CD8-positive, alpha-beta memory T cell (primary cell): Measurements from ENCODE around the gene CR1L. TPM values are rescaled to one million over a fixed set of nuclear protein-coding genes. Genes with fewer than 3 reads are reported as not detected.

Source experiments
- CTCF ChIA-PET: fragments of 350-600 bp; sonication (Branson Sonifier 250); formaldehyde crosslinking; loops from one replicate; lab custom pipeline; 2021; ENCODE audit warnings: antibody characterized with exemption; lab: Charles Lee
- POLR2A ChIA-PET: fragments of 350-600 bp; sonication (Branson Sonifier 250); formaldehyde crosslinking; loops from one replicate; lab custom pipeline; 2021; ENCODE audit warnings: antibody characterized with exemption; lab: Charles Lee
- DNase-seq, 5 donors: peaks; one replicate each; pipeline versions ENCODE4 v3.0.0 to v3.0.0-alpha.2; 2020 to 2022; ENCODE audit warnings: mixed read lengths in 1 of 5
- H3K27ac ChIP-seq: one replicate; pipeline ENCODE4 v1.7.0; 2013; ENCODE audit warnings: low read depth, mild to moderate bottlenecking, low read length, moderate library complexity
- H3K27me3 ChIP-seq: 2 replicates; pipeline ENCODE4 v1.7.0; 2013; ENCODE audit warnings: low read length, mild to moderate bottlenecking; ENCODE audit not compliant: insufficient read depth, poor library complexity, severe bottlenecking
- H3K36me3 ChIP-seq: 2 replicates; pipeline ENCODE4 v1.7.0; 2013; ENCODE audit warnings: mild to moderate bottlenecking, low read length, moderate library complexity; ENCODE audit not compliant: insufficient read depth
- H3K4me1 ChIP-seq: 2 replicates; pipeline ENCODE4 v1.7.0; 2013; ENCODE audit warnings: mild to moderate bottlenecking, low read length, moderate library complexity; ENCODE audit not compliant: insufficient read depth
- H3K4me3 ChIP-seq: 2 replicates; pipeline ENCODE4 v1.7.0; 2013; ENCODE audit warnings: mild to moderate bottlenecking, low read length
- H3K9me3 ChIP-seq: 2 replicates; pipeline ENCODE4 v1.7.0; 2013; ENCODE audit warnings: mild to moderate bottlenecking, low read length
- H3K27ac Mint-ChIP-seq, 8 donors: one replicate each; pipeline ENCODE4 v1.8.0; 2020 to 2021; ENCODE audit warnings: mixed read lengths in 8 of 8, mild to moderate bottlenecking in 6 of 8, inconsistent platforms in 3 of 8, moderate library complexity in 3 of 8
- H3K27me3 Mint-ChIP-seq, 2 donors: one replicate each; pipeline ENCODE4 v1.8.0; 2020 to 2021; ENCODE audit warnings: mixed read lengths in 2 of 2, mild to moderate bottlenecking in 1 of 2, moderate library complexity in 1 of 2
- H3K36me3 Mint-ChIP-seq, 3 donors: one replicate each; pipeline ENCODE4 v1.8.0; 2020 to 2021; ENCODE audit warnings: mixed read lengths in 3 of 3, inconsistent platforms in 1 of 3, mild to moderate bottlenecking in 1 of 3
- H3K4me1 Mint-ChIP-seq, 3 donors: one replicate each; pipeline ENCODE4 v1.8.0; 2020 to 2021; ENCODE audit warnings: mixed read lengths in 3 of 3, inconsistent platforms in 1 of 3, mild to moderate bottlenecking in 1 of 3
- H3K4me3 Mint-ChIP-seq, 7 donors: one replicate each; pipeline ENCODE4 v1.8.0; 2020 to 2021; ENCODE audit warnings: mixed read lengths in 7 of 7, mild to moderate bottlenecking in 6 of 7, moderate library complexity in 4 of 7, inconsistent platforms in 2 of 7
- H3K9me3 Mint-ChIP-seq, 5 donors: one replicate each; pipeline ENCODE4 v1.8.0; 2020 to 2022; ENCODE audit warnings: mixed read lengths in 5 of 5, mild to moderate bottlenecking in 3 of 5, moderate library complexity in 2 of 5, inconsistent platforms in 1 of 5
- polyA plus RNA-seq: library from polyadenylated mRNA; unstranded; fragments of 300-500 nt; fragmentation: Illumina TruSeq; gene quantifications from one replicate; pipeline ENCODE4 v1.2.3, GENCODE V29; 2021
- total RNA-seq, 2 experiments: library from RNA; stranded (reverse); gene quantifications; one replicate each; pipeline ENCODE4 v1.2.3, GENCODE V29; 2021

The CR1L gene
- total and polyA plus RNA-seq, 3 experiments from 2014 or later, result not detected

- Histone ChIP-seq H3K4me3 (no peak overlapping the region), H3K4me1 (peaks cover 5% of the 10 kb centered on the region), H3K36me3 (no peaks in the 10 kb centered on the region), H3K9me3 (no peaks in the 10 kb centered on the region), H3K27me3 (no peaks in the 10 kb centered on the region), H3K27ac (peak overlapping the region; percentile 64)
- peak overlapping the region in 1 of 8 donors; percentile 27 for H3K27ac Mint-ChIP-seq
- H3K9me3 Mint-ChIP-seq, result no peaks in the 10 kb centered on the region
- CTCF ChIA-PET, result no interaction called here
- H3K36me3 Mint-ChIP-seq, result peaks cover 0 to 3% (median 0%) of the 10 kb centered on the region in 3 donors
- H3K27me3 Mint-ChIP-seq, result peaks cover 17 to 18% of the 10 kb centered on the region in 2 donors
- no peak overlapping the region for H3K4me3 Mint-ChIP-seq
- DNase-seq, result no peak
- POLR2A ChIA-PET, result no interaction called here
- H3K4me1 Mint-ChIP-seq, result peaks cover 7 to 14% (median 9%) of the 10 kb centered on the region in 3 donors
These were observed 2.9 kb downstream of the CR1L start for GRCh38 chr1:207647671-207648333.

GRCh38 chr1:207648334-207649209 lies 3.6 kb downstream of the CR1L start:
- ChIA-PET POLR2A (no interaction called here), CTCF (no interaction called here)
- peaks cover 5% of the 10 kb centered on the region for H3K4me1 ChIP-seq
- no peaks in the 10 kb centered on the region for H3K9me3 ChIP-seq
- H3K27ac Mint-ChIP-seq, result no peak overlapping the region
- H3K27ac ChIP-seq, result peak overlapping the region; percentile 9
- H3K27me3 ChIP-seq, result no peaks in the 10 kb centered on the region
- no peaks in the 10 kb centered on the region for H3K9me3 Mint-ChIP-seq
- H3K4me3 ChIP-seq, result no peak overlapping the region
- peaks cover 0 to 3% (median 0%) of the 10 kb centered on the region in 3 donors for H3K36me3 Mint-ChIP-seq
- no peaks in the 10 kb centered on the region for H3K36me3 ChIP-seq
- no peak for DNase-seq
- no peak overlapping the region for H3K4me3 Mint-ChIP-seq
- H3K27me3 Mint-ChIP-seq, result peaks cover 11 to 17% of the 10 kb centered on the region in 2 donors
- peaks cover 7 to 14% (median 9%) of the 10 kb centered on the region in 3 donors for H3K4me1 Mint-ChIP-seq

- Mint-ChIP-seq H3K27ac (no peak overlapping the region), H3K4me3 (no peak overlapping the region), H3K27me3 (peaks cover 9 to 15% of the 10 kb centered on the region in 2 donors), H3K9me3 (no peaks in the 10 kb centered on the region), H3K4me1 (peaks cover 4 to 10% (median 6%) of the 10 kb centered on the region in 3 donors), H3K36me3 (peaks cover 0 to 2% (median 0%) of the 10 kb centered on the region in 3 donors)
- Histone ChIP-seq H3K27me3 (no peaks in the 10 kb centered on the region), H3K4me3 (no peak overlapping the region), H3K9me3 (no peaks in the 10 kb centered on the region), H3K36me3 (no peaks in the 10 kb centered on the region), H3K27ac (peak overlapping the region; percentile 4), H3K4me1 (peaks cover 3% of the 10 kb centered on the region)
- CTCF ChIA-PET, result interaction anchor here (1.3 kb wide), 1 partner anchor 10 kb away, joined by 4 read pairs; no protein-coding TSS in a partner anchor
- no peak for DNase-seq
- POLR2A ChIA-PET, result no interaction called here
These were observed 4.3 kb downstream of the CR1L start for GRCh38 chr1:207649210-207649753.

- peak overlapping the region; percentile 7 for H3K27ac ChIP-seq
- CTCF ChIA-PET, result interaction anchor here (1.3 kb wide), 1 partner anchor 9 kb away, joined by 4 read pairs; no protein-coding TSS in a partner anchor
- H3K4me3 Mint-ChIP-seq, result no peak overlapping the region
These were observed 5.1 kb downstream of the CR1L start for GRCh38 chr1:207649865-207650580.

GRCh38 chr1:207651583-207651982 lies 6.7 kb downstream of the CR1L start:
- no peak overlapping the region for H3K4me3 ChIP-seq
- H3K36me3 ChIP-seq, result no peaks in the 10 kb centered on the region
- no peak overlapping the region for H3K27ac ChIP-seq
- Mint-ChIP-seq H3K4me1 (peaks cover 0 to 2% (median 0%) of the 10 kb centered on the region in 3 donors), H3K27ac (no peak overlapping the region), H3K9me3 (no peaks in the 10 kb centered on the region), H3K27me3 (peaks cover 7 to 9% of the 10 kb centered on the region in 2 donors), H3K4me3 (no peak overlapping the region), H3K36me3 (no peaks in the 10 kb centered on the region)
- no peaks in the 10 kb centered on the region for H3K27me3 ChIP-seq
- DNase-seq, result no peak
- ChIA-PET POLR2A (no interaction called here), CTCF (no interaction called here)
- H3K9me3 ChIP-seq, result no peaks in the 10 kb centered on the region
- H3K4me1 ChIP-seq, result no peaks in the 10 kb centered on the region

More at GRCh38 chr1:207649865-207650580, 5.1 kb downstream of the CR1L start:
- Mint-ChIP-seq H3K27me3 (peaks cover 5 to 13% of the 10 kb centered on the region in 2 donors), H3K27ac (no peak overlapping the region), H3K36me3 (no peaks in the 10 kb centered on the region), H3K4me1 (peaks cover 0 to 4% (median 2%) of the 10 kb centered on the region in 3 donors), H3K9me3 (no peaks in the 10 kb centered on the region)
- no peak for DNase-seq
- Histone ChIP-seq H3K4me1 (no peaks in the 10 kb centered on the region), H3K36me3 (no peaks in the 10 kb centered on the region), H3K27me3 (no peaks in the 10 kb centered on the region), H3K4me3 (no peak overlapping the region), H3K9me3 (no peaks in the 10 kb centered on the region)
- POLR2A ChIA-PET, result no interaction called here

- H3K4me3 ChIP-seq, result no peak overlapping the region
- DNase-seq, result no peak
- Mint-ChIP-seq H3K4me3 (no peak overlapping the region), H3K9me3 (no peaks in the 10 kb centered on the region), H3K36me3 (no peaks in the 10 kb centered on the region), H3K4me1 (no peaks in the 10 kb centered on the region), H3K27me3 (peaks cover 4 to 26% of the 10 kb centered on the region in 2 donors), H3K27ac (no peak overlapping the region)
- no peaks in the 10 kb centered on the region for H3K4me1 ChIP-seq
- H3K9me3 ChIP-seq, result no peaks in the 10 kb centered on the region
- ChIA-PET CTCF (interaction anchor here (1.1 kb wide), 1 partner anchor 143 kb away, joined by 3 read pairs; no protein-coding TSS in a partner anchor), POLR2A (no interaction called here)
- no peaks in the 10 kb centered on the region for H3K27me3 ChIP-seq
- no peak overlapping the region for H3K27ac ChIP-seq
- H3K36me3 ChIP-seq, result no peaks in the 10 kb centered on the region
These were observed 9.4 kb downstream of the CR1L start for GRCh38 chr1:207654320-207654719.

GRCh38 chr1:207658408-207658807 lies 13.5 kb downstream of the CR1L start:
- Histone ChIP-seq H3K27me3 (no peaks in the 10 kb centered on the region), H3K4me3 (no peak overlapping the region), H3K27ac (no peak overlapping the region), H3K4me1 (no peaks in the 10 kb centered on the region), H3K9me3 (no peaks in the 10 kb centered on the region), H3K36me3 (no peaks in the 10 kb centered on the region)
- H3K4me3 Mint-ChIP-seq, result no peak overlapping the region
- H3K27me3 Mint-ChIP-seq, result peaks cover 7 to 28% of the 10 kb centered on the region in 2 donors
- H3K27ac Mint-ChIP-seq, result no peak overlapping the region
- POLR2A ChIA-PET, result no interaction called here
- no peaks in the 10 kb centered on the region for H3K36me3 Mint-ChIP-seq
- H3K4me1 Mint-ChIP-seq, result no peaks in the 10 kb centered on the region
- CTCF ChIA-PET, result interaction anchor here (1.4 kb wide), 1 partner anchor 9 kb away, joined by 4 read pairs; no protein-coding TSS in a partner anchor
- no peak for DNase-seq
- no peaks in the 10 kb centered on the region for H3K9me3 Mint-ChIP-seq
